OCI-LY3 (cell line): ENCODE data around the gene HOXB1.

ENCODE experiments used
- CTCF ChIP-seq: fragments of 200-600, 300-600 bp; sonication (generic); IDR thresholded peaks from 2 replicates; pipeline ENCODE4 v1.5.1; 2014; ENCODE audit warnings: antibody characterized with exemption, low read length, low read depth
- EZH2phosphoT487 ChIP-seq: fragments of 200-600 bp; shearing (Covaris generic); IDR thresholded peaks from 2 replicates; pipeline ENCODE4 v1.6.1; 2018; ENCODE audit warnings: antibody characterized with exemption, mixed run types, low read depth

GRCh38 chr17:48545022-48545375 lies 14.2 kb upstream of the HOXB1 start, which contains the start of gene HOXB2:
- TF ChIP-seq EZH2phosphoT487 (no peak), CTCF (no peak)
